NCI-H2081 (cell line): Measurements from ENCODE around the gene SOX8.

ENCODE experiments used
- DNase-seq, 2 experiments: peaks; one replicate each; lab custom pipeline; 2025; lab: John Stamatoyannopoulos, UW

Gene SOX8

DNA sequence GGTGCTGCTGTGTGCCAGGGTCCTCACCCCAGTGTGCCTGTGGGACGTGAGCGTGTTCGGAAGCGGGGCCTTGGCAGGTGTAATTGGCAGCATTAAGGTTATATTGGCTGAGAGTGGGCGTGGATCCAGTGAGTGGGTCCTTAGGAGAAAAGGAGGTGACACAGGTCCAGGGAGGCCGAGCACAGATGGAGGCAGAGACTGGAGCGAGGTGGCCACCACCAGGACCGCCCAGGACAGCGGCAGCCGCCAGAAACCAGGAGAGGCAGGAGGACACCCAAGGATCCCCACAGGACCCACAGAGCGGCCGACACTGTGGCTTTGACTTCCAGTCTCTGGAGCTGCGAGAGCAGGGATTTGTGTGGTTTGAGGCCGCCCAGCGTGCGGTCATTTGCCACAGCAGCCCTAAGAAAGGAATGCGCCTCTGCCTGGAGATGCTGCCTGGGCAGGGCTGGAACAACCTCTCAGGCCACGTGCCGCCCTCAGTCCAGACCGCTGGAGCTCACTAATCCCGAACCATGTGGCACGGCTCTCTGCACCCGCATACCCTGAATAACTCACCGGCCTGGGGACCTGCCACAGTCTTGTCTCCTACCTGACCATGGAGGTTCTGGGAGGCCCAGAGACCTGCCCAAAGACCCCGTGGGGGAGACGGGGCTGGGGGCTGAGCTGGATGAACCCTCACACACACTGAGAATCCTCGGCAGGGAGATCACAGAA lies 45.4 kb downstream of the SOX8 start:
- DNase-seq, result no peak

DNA sequence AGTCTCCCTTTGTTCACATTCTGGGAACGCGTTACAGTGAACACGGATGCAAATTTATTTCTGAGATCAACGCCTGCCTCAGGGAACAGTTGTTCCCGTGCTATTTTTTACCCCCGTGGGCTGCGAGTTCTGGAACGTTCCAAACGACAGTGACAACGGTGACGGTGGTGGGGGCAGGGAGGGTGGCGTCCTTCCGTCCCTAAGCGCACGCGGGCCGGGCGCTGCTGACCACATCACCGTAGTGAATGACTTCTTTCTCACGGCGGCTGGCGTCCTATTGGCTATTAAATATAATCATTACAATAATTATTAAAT lies 45.9 kb downstream of the SOX8 start:
- no peak for DNase-seq

DNA sequence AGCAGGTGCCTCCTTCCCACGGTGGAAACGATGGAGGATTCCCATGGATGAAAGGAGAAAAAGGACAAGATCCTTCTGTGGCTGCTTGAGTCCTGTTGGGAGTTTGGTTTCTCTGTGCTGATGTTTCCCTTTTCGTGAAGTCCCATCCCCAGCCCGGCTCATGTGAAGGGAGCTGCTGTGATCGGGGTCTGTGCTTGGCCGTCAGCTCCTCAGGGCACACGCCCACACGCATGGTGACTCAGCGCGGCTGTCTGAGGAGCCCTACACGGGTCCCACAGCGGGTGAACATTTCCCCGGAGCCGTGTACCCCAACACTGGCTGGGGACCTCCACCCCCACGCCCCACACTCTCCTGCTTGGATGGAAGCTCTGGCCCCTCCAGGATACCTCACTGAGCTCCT lies 46.5 kb downstream of the SOX8 start:
- no peak for DNase-seq

DNA sequence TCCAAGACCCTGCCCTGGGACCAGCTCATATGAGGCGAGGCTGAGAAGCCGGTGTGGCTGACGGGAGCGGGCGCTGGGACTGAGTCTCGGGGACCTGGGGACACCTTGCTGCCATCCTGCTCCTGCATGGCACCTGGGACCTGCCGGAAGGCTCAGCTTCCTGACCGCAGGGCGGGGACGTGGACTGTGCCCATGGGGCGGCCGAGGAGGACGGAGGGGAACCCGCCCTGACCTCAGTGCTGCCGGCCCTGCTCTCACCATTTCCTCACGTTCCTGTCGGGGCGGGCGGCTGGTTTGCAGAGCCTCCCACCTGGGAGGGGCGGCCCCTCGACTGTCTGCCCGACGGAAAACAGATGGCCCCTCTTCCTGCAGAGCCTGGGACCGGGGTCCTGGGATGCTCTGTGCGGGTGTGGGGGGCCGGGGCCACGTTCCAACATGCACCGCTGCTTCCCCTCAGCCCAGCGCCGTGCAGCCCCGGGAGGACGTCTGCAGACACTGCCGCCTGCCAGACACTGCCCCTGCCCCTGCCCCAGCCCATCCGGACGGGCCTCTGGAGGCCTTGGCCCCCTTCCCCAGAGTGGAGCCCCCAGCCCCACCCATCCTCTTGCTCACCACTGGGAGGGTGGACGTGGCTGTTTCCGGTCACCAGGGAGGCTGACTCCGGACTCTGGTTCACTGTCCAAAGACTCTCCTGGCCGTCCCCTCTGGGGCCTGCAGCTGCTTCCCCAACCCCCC lies 47.1 kb downstream of the SOX8 start:
- DNase-seq, result no peak

DNA sequence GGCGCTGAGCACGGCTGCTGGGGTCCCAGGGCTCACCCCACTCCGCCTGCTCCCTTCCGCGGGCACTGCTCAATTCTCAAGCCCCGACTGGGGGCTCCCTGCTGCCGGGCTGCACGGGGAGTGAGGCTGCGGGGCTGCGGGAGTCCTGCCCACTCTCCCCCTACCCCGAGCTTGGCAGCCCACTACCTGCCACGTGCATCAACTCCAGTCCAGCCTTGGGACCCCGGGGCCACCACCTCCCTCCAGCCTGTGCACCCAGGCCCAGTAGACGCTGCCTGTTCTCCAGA lies 47.6 kb downstream of the SOX8 start:
- DNase-seq, result no peak

DNA sequence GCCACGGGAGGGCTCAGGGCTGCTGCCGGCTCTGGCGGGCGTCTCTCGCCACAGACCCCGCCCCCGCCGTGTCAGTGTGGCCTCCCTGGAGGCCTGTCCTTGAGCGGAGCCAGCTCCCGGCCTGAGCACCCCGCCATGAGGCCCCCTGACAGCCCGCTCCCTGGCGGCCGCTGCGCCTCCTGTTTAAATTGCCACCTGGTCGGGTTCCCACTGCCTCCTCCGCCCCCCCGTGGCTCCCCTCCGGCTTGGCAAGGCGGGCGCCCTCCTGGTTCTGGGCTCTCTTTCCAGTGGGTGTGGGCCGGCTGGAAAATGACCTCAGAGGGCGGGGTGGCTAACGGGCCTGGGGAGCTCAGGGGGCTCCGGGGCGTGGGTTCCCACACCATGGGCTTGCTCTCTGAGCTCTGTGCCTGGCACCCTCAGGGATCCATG lies 48.9 kb downstream of the SOX8 start:
- DNase-seq, result no peak

DNA sequence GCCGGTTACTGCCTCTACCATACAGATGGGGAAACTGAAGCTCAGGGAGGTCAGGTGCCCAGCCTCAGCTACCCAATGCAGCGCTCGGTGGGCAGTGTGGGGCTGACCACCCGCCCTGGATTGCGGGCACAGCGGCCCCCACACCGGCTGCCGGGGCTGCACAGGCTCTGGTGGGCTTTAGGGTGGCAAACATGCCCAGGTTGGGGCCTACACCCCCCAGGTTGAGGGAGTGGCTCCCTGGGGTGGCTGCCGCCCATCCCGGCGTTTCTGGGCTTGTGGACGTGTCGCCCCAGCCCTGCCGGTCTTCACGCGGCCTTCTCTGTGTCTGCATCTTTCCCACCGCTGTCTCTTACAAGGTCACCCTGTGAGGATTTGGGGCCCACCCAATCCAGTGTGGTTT lies 50.1 kb downstream of the SOX8 start:
- no peak for DNase-seq

DNA sequence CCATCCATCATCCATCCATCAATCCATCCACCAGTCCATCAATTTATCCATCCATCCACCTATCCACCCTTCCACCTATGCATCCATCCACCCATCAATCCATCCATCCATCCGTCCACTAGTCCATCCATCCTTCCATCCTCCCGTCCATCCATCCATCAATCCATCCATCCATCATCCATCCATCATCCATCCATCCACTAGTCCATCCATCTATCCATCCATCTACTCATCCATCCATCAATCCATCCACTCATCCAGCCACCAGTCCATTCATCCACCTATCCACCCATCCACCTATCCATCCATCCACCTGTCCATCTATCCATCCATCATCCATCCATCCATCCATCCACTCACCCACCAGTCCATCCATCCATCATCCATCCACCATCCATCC lies 51.0 kb downstream of the SOX8 start:
- no peak for DNase-seq

DNA sequence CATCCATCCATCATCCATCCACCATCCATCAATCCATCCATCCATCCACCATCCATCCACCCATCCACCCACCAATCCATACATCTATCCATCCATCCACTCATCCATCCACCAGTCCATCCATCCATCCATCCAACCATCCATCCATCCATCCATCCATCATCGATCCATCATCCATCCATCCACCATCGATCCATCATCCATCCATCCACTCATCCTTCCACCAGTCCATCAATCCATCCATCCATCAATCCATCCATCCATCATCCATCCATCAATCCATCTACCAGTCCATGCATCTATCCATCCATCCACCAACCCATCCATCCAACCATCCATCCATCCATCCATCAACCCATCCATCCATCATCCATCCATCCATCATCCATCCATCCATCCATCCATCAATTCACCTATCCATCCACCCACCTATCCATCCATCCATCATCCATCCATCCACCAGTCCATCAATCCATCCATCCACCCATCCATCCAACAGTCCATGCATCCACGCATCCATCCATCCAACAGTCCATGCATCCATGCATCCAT lies 51.6 kb downstream of the SOX8 start:
- no peak for DNase-seq

DNA sequence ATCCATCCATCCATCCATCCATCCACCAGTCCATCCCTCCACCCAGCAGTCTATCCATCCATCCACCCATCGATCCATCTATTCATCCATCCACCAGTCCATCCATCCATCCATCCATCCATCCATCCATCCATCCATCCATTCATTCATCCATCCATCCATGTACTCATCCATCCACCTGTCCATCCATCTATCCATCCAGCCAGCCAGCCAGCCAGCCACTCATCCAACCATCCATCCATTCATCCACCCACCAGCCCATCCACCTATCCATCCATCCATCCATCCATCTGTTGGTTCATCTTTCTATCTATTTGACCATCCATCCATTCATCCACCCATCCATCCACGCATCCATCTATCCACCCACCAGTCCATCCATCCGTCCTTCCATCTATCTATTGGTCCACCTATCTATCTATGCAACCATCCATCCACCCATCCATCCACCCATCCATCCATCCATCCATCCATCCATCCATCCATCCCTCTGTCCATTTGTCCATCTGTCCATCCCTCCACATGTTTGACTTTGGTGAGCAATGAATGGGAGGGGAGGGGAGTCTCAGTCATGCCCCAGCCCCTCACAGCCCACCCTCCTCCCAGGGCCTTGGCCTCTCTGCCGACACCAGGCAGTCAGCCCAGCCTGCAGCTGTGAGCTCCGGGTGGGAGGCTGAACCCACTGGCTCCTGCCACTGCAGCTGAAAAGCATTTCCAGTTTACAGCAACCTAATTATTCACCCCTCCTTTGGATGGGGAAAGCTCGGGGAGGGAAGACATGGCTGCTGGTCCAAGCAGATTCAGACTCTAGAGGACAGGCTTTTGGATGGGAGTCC lies 52.9 kb downstream of the SOX8 start:
- DNase-seq, result no peak

DNA sequence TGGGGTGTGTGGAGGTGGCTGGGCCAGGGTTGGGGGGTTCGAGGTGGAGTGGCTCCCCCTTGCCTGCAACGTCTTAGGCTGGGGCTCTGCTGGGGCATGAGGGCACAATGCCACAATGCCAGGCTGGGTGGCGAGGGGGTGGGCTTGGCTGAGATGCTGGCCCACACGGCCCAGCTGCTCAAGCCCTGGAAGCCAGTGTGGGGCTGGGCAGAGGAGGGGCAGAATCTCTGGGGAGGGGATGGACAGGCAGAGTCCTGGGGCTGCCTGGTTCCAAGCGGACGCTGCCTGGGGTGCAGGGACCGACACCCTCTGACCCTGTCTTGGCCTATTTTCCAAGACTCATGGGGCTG lies 53.5 kb downstream of the SOX8 start:
- no peak for DNase-seq

DNA sequence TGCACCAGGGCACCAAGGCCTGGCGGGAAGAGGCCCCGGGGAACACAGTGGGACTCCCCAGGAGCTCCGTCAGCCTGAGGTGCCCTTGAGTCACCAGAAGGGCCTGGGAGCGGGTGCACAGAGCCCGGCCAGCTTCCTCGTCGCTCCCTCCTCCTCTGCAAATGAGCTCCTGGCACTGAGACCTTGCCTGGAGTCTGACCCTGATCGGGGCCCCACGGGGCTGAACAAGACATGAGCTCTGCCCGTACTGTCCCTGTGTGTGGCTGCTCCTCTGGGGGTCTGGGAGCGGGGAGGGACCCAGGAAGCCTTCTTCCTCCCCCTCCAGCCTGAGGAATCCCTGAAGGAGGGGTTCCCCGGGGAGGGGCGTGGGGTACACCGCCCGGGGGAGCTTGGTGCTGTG lies 54.6 kb downstream of the SOX8 start:
- no peak for DNase-seq
